WTC11 (cell line): Measurements from ENCODE around the gene PLCH2. TPM values are rescaled to one million over a fixed set of nuclear protein-coding genes. Genes with fewer than 3 reads are reported as not detected.

Source experiments
- ATAC-seq: fragments of 200-7000 bp; cut with Tn5 transposase; 2 replicates; pipeline ENCODE4 v1.10.0; 2021; ENCODE audit warnings: mild to moderate bottlenecking, moderate library complexity
- CTCF ChIA-PET: fragments of 300-600 bp; sonication (Branson Sonifier 250); formaldehyde crosslinking; loops from one replicate; lab custom pipeline; 2021; ENCODE audit warnings: antibody characterized with exemption; lab: Charles Lee
- POLR2A ChIA-PET: fragments of 350-600 bp; sonication (Branson Sonifier 250); formaldehyde crosslinking; loops from one replicate; lab custom pipeline; 2021; ENCODE audit warnings: antibody characterized with exemption; lab: Charles Lee
- DNase-seq: peaks from one replicate; pipeline ENCODE4 v3.0.0; 2021; ENCODE audit warnings: low spot score
- H3K27ac Mint-ChIP-seq: 2 replicates; pipeline ENCODE4 v1.8.0; 2021; ENCODE audit warnings: mixed read lengths
- H3K27me3 Mint-ChIP-seq: 2 replicates; pipeline ENCODE4 v1.8.0; 2021; ENCODE audit warnings: low read depth, mild to moderate bottlenecking, moderate library complexity, mixed read lengths
- H3K36me3 Mint-ChIP-seq: 2 replicates; pipeline ENCODE4 v1.8.0; 2021; ENCODE audit warnings: mixed read lengths
- H3K4me1 Mint-ChIP-seq: 2 replicates; pipeline ENCODE4 v1.8.0; 2022; ENCODE audit warnings: mixed read lengths
- H3K4me3 Mint-ChIP-seq: 2 replicates; pipeline ENCODE4 v1.8.0; 2021; ENCODE audit warnings: mild to moderate bottlenecking, moderate library complexity, mixed read lengths
- H3K9me3 Mint-ChIP-seq: 2 replicates; pipeline ENCODE4 v1.8.0; 2021; ENCODE audit warnings: mixed read lengths
- AR ChIP-seq: fragments of 250-450 bp; sonication (Bioruptor Pico); IDR thresholded peaks from 2 replicates; pipeline ENCODE4 v1.9.0; 2021; ENCODE audit warnings: mild to moderate bottlenecking
- ATF1 ChIP-seq: sonication (generic); formaldehyde crosslinking; IDR thresholded peaks from 2 replicates; pipeline ENCODE4 v1.8.1; 2023; ENCODE audit warnings: mild to moderate bottlenecking, moderate library complexity, missing genetic modification reagents
- FOXP4 ChIP-seq: sonication (generic); formaldehyde crosslinking; IDR thresholded peaks from 2 replicates; pipeline ENCODE4 v1.8.0; 2022; ENCODE audit warnings: mild to moderate bottlenecking, missing genetic modification reagents
- NR3C1 ChIP-seq: sonication (generic); formaldehyde crosslinking; conservative IDR thresholded peaks from 2 replicates; pipeline ENCODE4 v1.8.1; 2023; ENCODE audit warnings: low read depth, mild to moderate bottlenecking, missing genetic modification reagents
- RORB ChIP-seq: fragments of 250-450 bp; sonication (Bioruptor Pico); IDR thresholded peaks from 2 replicates; pipeline ENCODE4 v1.9.0; 2021; ENCODE audit warnings: mild to moderate bottlenecking
- STAT6 ChIP-seq: sonication (generic); formaldehyde crosslinking; conservative IDR thresholded peaks from 2 replicates; pipeline ENCODE4 v1.8.1; 2023; ENCODE audit warnings: mild to moderate bottlenecking, low read depth, missing genetic modification reagents, moderate library complexity
- TCF7 ChIP-seq: sonication (generic); formaldehyde crosslinking; IDR thresholded peaks from 2 replicates; pipeline ENCODE4 v1.8.0; 2022; ENCODE audit warnings: mild to moderate bottlenecking, low read depth, missing genetic modification reagents, moderate library complexity
- USF2 ChIP-seq: sonication (generic); formaldehyde crosslinking; IDR thresholded peaks from 2 replicates; pipeline ENCODE4 v1.8.1; 2023; ENCODE audit warnings: mild to moderate bottlenecking, missing genetic modification reagents, moderate library complexity
- ZNF138 ChIP-seq: sonication (generic); formaldehyde crosslinking; conservative IDR thresholded peaks from 2 replicates; pipeline ENCODE4 v1.8.1; 2022; ENCODE audit warnings: mild to moderate bottlenecking, moderate library complexity, missing genetic modification reagents
- ZNF512 ChIP-seq: sonication (generic); formaldehyde crosslinking; IDR thresholded peaks from 2 replicates; pipeline ENCODE4 v1.8.1; 2022; ENCODE audit warnings: missing genetic modification reagents, borderline replicate concordance
- ZNF671 ChIP-seq: fragments of 250-450 bp; sonication (Bioruptor Pico); IDR thresholded peaks from 2 replicates; pipeline ENCODE4 v1.8.0; 2021; ENCODE audit warnings: mild to moderate bottlenecking
- total RNA-seq: library from RNA; stranded (reverse); gene quantifications from 3 replicates; pipeline ENCODE4 v1.2.3, GENCODE V29; 2021

Gene PLCH2
- total RNA-seq, 1 experiment from 2014 or later, result 0.17 TPM

- no peak for TF ChIP-seq AR (CRISPR knock-in tag)
- TF ChIP-seq RORB (CRISPR knock-in tag), result no peak
- TF ChIP-seq FOXP4 (CRISPR knock-in tag), result no peak
- no peak for TF ChIP-seq USF2 (CRISPR knock-in tag)
- TF ChIP-seq NR3C1 (CRISPR knock-in tag), result no peak
- TF ChIP-seq STAT6 (CRISPR knock-in tag), result no peak
- no peak for TF ChIP-seq ZNF512 (CRISPR knock-in tag)
- no peak for TF ChIP-seq TCF7 (CRISPR knock-in tag)
Measured at GRCh38 chr1:2504949-2505272, 28.8 kb downstream of the PLCH2 start (continued).

GRCh38 chr1:2505461-2505994, 29.4 kb downstream of the PLCH2 start:
- Mint-ChIP-seq H3K27me3 (no peaks in the 10 kb centered on the region), H3K4me1 (no peaks in the 10 kb centered on the region), H3K36me3 (peaks cover 8% of the 10 kb centered on the region; the same call in 1 of the 2 replicates), H3K9me3 (no peaks in the 10 kb centered on the region), H3K27ac (no peak overlapping the region), H3K4me3 (no peak overlapping the region)
- CTCF ChIA-PET, result interaction anchor here (0.9 to 1.5 kb wide), 4 partner anchors 18 to 91 kb away, joined by 3 to 8 read pairs (median 5); no protein-coding TSS in a partner anchor
- DNase-seq (no peak), ATAC-seq (peak; percentile 13; the same call in 1 of the 2 replicates)
- TF ChIP-seq ATF1 (CRISPR knock-in tag), result no peak
- TF ChIP-seq ZNF138, result no peak
- no peak for TF ChIP-seq USF2 (CRISPR knock-in tag)
- 0 out of 2 replicates have a peak, but pooled peaks have one; percentile 10 for TF ChIP-seq ZNF671
- TF ChIP-seq, all 79 proteins: peak for 1
- POLR2A ChIA-PET, result interaction anchor here (0.9 kb wide), 1 partner anchor 20 kb away, joined by 3 read pairs; the partner anchor contains the start of gene PANK4
